GM11168 (cell line): ENCODE measurements around the gene DNHD1.

Source experiments
- in situ Hi-C: fragments of 300-500 bp; cut with MboI; formaldehyde crosslinking; loops from one replicate; pipeline ENCODE4 v1.12.0; 2022; ENCODE audit warnings: low sequenced_read_pairs; ENCODE audit not compliant: unreplicated experiment

The DNHD1 gene

DNA sequence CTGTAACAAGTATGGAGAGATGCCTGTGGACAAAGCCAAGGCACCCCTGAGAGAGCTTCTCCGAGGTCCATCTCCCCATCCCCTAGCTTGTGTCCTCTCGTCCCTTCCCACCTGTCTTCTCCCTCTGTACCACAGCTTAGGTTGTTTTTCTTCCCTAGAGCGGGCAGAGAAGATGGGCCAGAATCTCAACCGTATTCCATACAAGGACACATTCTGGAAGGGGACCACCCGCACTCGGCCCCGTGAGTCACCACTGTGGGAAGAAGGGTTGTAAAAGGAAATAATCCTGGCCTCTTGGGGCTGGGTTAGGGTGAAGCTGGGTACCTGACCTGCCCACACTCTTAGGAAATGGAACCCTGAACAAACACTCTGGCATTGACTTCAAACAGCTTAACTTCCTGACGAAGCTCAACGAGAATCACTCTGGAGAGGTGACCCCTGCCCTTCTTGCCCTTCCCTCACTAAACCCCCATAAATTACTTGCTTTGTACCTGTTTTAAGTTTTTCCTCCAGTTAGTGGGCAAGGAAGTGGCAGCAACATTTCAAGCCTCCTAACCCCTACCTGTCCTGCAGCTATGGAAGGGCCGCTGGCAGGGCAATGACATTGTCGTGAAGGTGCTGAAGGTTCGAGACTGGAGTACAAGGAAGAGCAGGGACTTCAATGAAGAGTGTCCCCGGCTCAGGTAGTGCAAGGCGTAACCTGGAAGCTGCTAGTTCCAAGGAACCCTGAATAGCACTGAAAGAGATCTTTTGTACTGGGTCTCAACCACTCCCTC is 111.8 kb downstream of the DNHD1 start:
- in situ Hi-C loops = no loop called here

- in situ Hi-C loops = no loop called here
These were observed 112.5 kb downstream of the DNHD1 start for GRCh38 chr11:6609502-6610015.

GRCh38 chr11:6610591-6610990 is 113.5 kb downstream of the DNHD1 start:
- in situ Hi-C loops = no loop called here

DNA sequence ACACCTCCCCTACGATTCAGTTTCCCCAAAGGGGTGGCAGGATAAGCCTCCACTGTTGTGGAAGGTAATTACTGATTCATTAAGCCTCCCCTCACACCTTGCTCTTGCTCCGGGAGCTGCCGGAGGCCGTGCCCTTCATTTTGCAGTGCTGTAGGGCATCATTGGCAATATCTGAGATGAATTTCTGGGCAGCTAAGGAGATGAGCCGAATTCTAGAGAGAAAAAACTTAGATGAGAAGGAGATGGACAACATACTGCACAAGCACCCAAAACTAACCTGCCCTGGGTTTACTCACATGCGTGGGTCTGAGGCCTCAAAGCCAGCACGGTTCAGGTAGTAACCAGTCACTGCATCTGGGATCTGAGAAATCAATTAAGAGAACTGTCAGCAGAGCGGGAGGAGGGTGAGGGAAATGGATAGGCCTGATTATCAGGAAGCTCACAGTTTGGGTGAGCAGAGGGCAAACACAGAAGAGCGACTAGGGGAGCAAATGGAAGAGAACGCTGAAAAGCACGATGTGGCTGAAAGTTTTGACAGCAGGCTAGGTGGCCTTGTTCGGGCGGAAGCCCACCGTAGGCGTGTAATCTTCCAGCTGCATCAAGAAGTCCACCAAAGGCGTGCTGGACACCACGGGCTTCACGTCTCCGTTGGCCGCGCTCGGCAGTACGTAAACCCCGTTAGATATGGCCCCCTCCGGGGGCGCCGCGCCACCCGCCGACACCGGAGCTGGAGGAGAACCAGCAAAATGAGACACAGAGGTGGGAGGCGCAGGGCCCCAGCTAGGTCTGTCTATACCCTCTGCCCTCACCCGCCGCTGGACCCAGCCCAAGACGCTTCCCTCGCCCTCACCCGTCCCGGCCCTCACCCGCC is 114.2 kb downstream of the DNHD1 start:
- in situ Hi-C loops = no loop called here

DNA sequence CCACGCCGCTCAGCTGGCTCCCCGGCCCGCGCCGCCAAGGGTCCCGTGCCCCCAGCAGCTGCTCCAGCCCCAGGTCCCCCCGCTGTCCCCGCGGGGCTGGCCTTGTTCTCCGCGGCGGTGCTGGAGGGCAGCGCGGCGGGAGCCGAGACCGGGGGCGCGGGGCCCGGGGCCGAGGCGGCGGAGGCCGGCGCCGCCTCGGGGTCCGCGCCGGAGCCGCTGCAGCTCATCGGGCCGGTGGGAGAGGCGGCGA is 114.8 kb downstream of the DNHD1 start:
- in situ Hi-C loops = no loop called here

DNA sequence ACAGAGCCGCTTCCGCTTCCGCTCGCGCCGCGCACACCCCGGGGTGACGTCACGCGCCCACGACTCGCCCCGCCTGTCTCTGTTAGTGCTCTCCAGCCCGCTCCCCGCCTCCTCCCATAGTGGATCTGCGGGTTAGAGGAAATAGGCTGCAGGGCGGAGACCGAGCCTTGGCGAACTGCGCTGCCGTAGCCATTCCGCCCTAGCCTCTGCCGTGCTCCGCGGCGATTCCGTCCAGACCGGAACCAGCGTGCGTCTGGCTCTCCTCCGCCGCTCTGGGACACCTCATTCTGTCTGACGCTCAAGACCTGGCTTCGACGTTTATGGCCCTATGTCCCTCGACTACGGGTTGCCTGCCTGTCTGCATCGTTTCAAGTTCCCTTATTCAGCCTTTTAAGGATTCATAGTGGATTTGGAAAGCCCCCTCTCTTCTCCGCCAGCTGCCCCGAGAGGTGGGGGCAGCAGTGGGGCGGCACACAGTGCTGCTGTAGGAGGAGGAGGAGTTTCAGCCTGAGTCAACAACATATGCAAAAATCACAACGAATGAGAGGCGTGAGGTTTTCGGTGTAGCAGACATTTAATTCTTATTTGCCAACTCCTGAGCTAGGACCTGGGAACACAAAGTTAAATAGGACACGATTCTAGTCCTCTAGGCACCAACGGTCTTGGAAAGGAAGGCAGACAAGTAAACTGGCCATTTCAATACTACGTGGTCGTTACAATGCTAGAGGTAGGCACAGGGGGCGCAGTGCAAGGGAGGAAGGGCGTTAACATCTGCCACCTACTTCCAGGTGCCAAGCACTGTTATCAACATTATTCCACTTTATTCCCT is 115.3 kb downstream of the DNHD1 start, which contains the start of gene TAF10:
TSS of gene TAF10 (minus strand) at position 4 of the 829 bp plus-strand sequence. CDS start 27 bp downstream, outside the sequence.
- in situ Hi-C loops = no loop called here

GRCh38 chr11:6613496-6613895 is 116.4 kb downstream of the DNHD1 start:
- in situ Hi-C loops = no loop called here

- in situ Hi-C loops = no loop called here
These were observed 117.4 kb downstream of the DNHD1 start for GRCh38 chr11:6614446-6614845.

DNA sequence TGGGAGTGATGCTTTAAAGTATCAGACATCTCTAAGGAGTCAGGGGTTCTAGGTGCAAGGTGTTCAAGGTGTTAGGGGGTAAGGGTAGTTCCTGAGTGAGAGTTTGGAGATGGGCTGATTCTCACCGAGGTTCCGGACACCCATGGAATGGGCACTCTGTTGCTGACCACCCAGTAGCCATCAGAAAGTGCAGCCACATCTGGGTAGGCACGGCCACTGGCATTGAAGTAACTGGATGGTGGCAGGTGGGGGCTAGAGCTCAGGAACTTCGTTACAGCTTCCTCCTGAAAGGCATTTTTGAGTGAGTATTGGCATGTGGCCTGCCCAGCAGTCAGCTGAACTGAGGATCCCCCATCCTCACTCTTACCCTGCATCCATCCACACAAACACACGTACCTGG is 118.0 kb downstream of the DNHD1 start:
- in situ Hi-C loops = no loop called here

DNA sequence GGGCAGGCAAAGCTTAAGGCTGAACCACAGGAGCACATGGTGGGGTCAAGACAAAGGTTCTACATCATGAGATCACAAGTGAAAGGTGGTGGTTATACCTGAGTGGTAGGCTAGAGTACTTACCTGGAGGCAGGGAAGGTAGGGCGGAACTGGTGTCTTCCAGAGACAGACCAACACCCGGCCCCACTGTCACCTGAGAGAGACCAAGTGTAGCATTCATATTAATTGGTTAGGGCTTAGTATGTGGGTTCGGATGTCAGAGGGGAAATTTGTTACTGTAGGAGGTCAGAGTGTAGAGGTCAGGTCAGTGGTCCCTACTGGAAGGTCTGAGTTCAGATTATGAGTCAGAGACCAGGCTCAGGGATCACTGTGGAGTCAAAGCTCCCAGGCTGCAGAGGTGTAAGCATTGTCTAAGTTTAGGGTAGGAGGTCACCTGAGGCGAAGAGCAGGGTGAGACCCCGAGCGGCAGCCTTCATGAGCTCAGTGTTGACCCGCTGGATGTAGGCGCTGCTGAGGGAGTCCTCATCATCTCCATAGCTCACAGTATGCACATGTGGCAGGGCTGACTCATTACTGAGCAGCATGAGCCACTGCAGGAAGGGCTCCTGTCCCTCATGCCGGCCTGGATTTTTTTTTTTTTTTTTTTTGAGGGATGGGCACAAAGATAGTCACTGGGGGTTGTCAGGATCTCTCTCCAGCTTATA is 119.0 kb downstream of the DNHD1 start:
- in situ Hi-C loops = no loop called here

DNA sequence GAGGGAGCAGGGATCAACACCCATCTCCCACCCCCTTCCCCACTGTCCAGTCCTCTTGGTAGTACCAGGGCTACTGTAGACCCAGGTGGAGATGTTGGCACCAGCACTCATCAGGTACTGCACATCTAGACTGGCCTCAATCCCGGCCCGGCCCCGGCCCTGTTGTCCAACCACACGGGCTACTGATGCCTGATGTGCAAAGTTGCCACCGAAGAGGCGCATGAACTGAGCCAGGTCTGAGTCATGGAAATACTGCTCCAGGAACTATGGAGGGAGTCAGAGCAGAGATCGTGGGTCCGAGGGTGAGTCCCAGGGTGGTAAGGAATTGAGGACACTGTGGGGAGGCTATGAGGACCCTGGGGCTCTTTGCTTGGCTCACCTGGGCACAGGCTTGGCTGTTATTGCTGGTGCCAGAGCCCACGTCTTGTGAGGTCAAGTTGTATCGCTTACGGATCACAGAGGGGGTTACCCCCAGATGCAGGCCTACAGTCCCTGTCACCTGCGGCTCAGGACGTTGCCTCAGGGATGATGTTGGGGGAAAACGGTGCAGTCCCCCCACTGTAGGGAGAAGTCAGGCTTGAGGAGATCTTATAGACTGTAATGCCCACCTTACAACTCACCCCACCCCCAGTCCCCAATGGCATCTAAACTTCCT is 119.6 kb downstream of the DNHD1 start:
- in situ Hi-C loops = no loop called here

DNA sequence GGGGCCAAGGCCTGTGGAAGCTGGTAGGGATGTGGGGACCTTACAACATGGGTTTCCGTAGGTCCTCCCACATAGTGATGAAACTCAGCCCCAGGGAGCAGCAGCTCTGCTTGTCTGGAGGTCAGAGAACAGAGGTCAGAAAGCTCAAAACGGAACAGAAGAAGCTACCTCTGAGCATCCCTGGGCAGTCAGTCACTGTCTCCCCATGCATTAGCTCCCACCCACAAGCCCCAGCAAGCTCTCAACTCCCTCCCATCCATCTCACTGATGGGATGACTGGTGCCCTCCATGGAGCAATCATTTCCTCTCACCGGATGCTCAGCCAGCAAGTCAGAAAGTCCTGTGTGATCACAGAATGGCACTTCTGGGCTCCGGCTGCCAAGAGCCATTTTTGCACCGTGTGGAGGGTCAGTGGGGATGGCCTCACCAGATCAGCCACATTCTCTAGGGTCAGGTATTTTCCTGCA is 120.3 kb downstream of the DNHD1 start:
- in situ Hi-C loops = no loop called here

DNA sequence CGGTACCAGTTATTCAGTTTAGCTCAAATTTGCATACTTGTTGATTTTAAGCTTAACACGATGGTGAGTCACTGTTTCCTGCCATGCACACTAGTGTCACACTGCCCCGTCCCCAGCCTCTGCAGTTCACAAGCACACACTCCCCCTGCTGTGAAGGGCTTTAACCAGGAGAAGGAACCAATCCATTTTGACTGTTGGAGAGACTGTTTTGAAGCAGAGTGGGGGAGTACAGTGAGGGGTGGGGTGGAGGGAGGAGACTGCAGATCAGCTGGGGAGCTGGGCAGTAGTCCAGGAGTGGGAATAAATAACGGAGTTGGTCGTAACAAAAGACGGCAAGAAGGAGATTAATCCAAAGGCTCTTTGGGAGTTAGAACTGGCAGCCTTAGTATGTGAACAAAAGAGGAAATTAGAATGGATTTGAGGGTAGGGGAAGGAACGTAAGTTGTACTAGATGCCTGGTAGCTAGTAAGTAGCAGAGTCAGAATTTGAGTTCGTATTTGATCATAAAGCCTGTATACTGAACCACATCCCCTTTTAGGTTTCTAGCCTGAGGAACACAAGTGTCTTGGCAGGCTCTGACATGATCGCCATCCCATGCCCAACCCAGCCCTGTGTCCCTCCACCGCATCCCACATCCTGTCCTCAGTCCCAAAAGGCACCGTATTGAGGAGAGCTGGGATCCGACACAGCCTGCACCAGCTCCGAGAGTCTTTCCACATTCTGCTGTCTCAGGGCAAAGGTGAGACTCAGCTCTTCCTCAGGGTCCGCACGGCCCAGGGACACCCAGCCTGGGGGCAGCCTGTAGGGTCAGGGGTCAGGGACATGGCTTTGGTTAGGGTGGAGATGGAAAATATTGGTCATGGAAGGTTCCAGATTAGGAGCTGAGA is 121.3 kb downstream of the DNHD1 start:
- in situ Hi-C loops = no loop called here

DNA sequence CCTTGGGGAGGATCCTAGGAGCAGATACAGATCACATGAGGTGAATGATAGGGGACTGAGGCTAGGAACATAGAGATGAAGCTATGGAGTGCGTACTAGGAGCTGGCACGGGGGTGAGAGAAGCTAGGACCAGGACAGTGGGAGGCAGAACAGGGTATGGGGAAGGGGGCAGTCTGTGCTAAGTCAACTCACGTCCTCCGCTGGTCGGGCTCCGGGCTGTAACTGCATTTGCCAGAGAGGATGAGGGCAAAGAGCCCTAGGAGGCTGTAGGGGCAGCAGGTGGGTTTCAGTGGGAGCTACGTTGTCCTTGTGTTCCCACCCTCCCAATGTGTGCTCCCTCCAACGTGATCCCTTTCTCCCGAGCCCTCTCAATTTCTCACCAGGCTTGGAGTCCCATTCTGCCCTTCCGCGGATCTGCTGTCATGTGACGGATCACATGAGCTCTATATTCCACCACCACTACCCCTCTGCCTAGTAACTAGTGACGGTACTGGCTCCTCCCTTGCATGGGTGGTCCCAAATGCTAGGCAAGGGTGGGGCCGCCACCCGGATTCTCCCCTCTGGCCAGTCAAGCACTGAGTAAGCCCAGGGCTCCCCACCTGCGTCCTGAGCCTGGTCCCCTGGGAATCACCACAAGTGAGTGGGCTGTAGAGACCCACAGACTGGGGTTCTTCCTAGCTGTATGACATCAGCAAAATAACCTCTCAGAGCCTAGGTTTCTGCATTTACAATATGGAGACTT is 122.1 kb downstream of the DNHD1 start, which contains the start of gene TPP1:
TSS of gene TPP1 (minus strand) at position 419 of the 742 bp plus-strand sequence. CDS start at position 397, 22 bp downstream.
- in situ Hi-C loops = no loop called here

DNA sequence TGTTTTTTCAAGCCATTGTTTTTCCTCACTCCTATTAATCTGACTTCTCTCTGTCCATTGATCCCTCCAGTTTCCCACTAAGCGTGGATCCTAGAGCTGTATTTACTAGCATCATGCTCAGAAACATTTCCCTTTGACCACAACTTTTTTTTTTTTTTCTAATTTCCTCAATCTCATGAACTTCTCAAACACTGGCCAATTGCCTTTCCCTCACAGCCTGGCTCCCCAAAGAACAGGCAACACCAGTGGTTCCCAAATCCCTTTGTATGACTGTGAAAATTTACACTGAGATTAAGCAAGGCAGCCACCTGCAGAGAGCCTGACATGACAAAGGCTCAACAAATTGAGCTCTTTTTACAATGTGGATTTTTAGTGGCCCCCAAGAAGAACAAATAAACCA is 123.6 kb downstream of the DNHD1 start:
- in situ Hi-C loops = no loop called here
